Measurements from ENCODE around the gene BTNL2.

GRCh38 chr6:32413427-32414047, 6.6 kb upstream of the BTNL2 start:
- TF ChIP-seq CTCF (IDR thresholded peaks at IDR 0.05) (peak; percentile 87 to 98 (median 90)), POLR2A (IDR thresholded peaks at IDR 0.05) (no peak)
